GM18909 (cell line): ENCODE measurements around the gene RHBDL1.

ENCODE experiments used
- ATAC-seq: cut with Tn5 transposase; IDR thresholded peaks from one replicate; pipeline ENCODE4 v1.9.1; 2021; ENCODE audit warnings: mild to moderate bottlenecking; ENCODE audit not compliant: unreplicated experiment, poor library complexity

The RHBDL1 gene

DNA sequence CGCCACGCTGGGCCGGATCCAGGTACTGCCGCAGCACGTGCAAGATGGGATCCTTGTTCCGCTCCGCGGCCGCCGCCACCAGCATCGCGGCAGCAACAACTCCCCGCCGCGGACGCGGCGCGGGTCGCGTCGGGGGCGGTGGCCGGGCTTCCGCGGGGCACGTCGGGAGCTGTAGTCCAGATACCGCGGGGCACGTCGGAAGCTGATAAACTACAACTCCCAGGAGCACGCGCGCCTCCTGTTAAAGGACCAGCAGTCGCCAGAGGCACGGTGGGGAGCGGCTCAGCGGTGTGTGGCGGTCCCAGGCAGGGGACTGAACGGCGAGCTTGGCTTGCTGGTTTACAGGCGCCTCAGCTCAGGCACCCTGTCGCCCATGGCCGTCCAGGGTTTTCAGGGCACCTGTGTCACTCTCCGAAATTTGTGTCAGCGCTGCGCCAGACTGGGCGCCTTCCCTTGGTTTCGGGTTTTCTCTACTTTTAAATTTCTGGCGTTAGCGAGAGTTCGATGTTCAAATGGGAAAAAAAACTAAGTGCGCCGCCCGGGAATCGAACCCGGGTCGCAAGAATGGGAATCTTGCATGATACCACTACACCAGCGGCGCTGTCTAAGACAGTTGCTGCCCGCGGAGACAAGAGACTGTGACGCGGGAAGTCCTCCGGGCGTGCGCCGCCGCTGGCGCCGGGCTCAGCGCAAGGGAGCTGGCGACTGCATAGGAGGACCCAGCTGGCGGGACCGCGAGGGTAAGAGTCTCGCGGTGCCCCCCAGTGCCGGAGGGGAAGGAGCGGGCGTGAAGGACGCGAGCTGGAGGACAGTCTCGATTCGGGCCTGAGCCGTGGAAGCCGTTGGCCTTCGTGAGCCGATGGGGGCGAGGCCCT, 39.0 kb upstream of the RHBDL1 start, which contains the start of gene METTL26:
METTL26 (minus strand) TSS at position 100 of the 875 bp plus-strand sequence; CDS start at position 85, 15 bp downstream.
- peak; percentile 78 for ATAC-seq

DNA sequence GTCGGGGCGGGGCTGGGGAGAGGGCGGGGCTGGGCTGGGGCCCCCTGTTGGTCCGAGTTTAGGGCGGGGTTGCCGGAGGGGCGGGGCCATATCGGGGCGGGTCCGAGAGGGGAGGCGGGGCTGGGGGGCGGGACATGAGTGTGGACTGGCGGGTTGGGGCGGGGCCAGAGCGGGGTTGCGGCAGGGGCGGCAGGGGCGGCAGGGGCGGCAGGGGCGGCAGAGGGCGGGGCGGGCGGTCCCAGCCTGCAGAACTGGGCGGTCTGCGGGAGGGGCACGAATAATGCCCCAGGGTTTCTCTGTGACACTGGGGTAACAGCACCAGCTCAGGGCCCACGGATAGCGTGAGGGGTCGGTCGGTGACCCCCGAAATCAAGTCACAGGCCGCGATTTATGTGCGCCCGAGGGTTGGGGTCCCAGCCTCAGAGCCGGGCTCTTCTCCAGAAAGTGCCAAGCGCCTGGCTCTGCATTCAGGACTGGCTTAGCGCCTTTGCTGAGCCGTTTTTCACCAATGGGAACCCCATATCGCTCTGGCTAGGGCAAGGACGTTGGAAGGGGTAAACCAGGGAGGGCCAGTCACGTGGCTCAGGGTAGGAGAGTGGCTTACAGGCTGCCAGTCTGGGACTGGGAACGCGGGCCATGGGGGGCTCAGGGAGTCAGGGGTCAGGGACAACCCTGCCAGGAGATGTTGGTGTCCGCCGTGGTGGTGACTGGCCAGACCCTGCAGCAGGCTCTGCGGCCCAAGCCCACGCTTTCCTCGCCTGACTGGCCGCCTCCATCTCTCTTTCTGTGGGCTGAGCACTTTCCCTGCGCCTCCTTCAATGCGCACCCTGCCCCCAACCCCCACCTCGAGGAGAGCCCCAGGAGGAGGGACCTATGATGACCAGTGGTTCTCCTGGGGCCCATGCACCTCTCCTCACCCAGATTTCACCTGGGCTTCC, 38.1 kb upstream of the RHBDL1 start:
- ATAC-seq: no peak

DNA sequence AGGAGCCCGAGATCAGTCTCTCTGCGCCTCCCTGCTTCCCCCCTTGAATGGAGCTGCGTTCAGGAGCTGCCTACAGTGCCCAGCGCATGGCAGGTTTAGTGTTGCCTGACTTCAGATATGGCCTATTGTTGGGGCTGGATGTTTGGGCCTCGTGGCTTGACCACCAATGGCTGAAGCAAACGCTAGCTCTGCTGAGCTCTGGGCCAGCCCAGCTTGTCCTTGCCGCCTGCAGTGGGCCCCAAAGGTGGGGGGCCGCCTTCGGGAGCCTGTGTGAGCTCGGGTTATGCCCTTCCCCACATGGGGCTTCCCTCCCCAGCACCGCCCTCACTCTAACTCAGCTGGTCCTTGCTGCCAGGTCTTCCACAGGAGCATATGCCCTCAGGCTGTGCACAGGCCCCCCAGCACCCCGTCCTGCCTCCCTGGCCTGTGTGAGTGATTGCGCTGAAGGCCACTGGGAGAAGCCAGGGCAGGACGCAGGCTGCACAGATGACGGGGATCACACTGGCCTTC, 37.4 kb upstream of the RHBDL1 start:
- ATAC-seq: no peak

DNA sequence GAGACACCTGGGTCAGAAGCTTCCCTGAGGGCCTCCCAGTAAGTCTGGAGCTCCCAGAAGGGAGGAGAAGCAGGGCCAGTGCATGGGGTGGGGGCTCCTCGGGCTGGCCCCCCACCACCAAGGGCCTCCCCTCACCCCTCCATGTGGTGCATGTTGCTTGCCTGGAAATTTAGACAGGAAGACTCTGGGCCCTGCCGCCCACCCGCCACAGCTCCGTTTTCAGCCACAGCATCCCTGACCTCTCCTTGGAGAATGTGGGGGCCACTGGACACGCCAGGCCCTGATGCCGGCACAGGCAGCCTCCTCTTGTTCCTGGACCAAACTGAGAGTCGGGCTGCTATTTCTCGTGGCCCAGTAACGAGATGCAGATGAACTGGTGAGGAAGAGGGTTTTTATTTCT, 36.6 kb upstream of the RHBDL1 start:
- no peak for ATAC-seq

DNA sequence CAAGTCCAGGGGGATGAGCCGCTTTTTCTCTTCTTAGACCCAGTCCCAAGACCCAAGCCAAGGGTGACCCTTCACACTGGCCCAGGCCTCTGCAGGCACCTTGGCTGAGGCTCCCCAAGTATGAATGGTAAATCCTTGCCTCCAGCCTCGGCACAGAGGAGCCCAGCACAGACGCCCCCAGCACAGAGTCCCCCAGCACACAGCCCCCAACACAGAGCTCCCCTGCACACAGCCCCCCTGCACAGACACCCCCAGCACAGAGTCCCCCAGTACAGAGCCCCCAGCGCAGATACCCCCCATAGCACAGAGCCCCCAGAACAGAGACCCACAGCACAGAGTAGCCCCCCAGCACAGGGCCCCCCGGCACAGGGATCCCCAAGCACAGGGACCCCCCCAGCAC, 34.9 kb upstream of the RHBDL1 start:
- ATAC-seq: no peak

DNA sequence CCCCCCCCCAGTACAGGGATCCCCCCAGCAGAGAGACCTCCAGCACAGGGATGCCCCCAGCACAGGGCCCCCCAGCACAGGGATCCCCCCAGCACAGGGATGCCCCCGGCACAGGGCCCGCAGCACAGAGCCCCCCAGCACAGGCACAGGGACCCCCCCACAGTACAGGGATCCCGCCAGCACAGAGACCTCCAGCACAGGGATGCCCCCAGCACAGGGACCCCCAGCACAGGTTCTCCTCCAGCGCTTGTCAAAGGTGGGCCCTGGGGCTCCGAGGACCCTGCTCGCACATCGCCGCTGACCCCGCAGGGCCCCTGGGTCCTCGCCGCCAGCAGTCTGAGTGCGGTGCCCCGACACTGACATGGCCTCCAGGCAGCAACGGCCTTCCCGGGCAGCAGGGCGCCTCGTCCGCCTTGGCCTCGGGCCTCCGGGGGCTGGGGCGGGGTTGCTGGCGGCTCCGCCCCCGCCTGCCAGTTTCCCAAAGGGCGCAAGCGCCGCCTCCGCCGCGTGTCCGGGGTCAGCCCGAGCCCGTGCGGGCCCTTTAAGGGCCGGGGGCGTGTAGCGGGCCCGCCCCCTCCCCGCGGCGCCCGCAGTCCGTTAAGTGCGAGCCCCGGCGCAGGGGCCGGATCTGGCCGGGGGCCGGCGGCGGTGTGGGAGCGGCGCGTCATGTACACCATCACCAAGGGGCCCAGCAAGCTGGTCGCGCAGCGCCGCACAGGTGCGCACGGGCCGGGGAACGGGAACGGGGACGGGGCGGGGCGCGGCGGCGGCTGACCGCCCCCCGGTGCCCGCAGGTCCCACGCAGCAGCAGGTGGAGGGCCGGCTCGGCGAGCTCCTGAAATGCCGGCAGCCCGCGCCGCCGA, 33.9 kb upstream of the RHBDL1 start, which contains the start of gene MCRIP2:
MCRIP2 (plus strand) TSS at position 503 of the 863 bp plus-strand sequence; CDS start at position 667, 164 bp downstream.
- peak; percentile 50 for ATAC-seq

DNA sequence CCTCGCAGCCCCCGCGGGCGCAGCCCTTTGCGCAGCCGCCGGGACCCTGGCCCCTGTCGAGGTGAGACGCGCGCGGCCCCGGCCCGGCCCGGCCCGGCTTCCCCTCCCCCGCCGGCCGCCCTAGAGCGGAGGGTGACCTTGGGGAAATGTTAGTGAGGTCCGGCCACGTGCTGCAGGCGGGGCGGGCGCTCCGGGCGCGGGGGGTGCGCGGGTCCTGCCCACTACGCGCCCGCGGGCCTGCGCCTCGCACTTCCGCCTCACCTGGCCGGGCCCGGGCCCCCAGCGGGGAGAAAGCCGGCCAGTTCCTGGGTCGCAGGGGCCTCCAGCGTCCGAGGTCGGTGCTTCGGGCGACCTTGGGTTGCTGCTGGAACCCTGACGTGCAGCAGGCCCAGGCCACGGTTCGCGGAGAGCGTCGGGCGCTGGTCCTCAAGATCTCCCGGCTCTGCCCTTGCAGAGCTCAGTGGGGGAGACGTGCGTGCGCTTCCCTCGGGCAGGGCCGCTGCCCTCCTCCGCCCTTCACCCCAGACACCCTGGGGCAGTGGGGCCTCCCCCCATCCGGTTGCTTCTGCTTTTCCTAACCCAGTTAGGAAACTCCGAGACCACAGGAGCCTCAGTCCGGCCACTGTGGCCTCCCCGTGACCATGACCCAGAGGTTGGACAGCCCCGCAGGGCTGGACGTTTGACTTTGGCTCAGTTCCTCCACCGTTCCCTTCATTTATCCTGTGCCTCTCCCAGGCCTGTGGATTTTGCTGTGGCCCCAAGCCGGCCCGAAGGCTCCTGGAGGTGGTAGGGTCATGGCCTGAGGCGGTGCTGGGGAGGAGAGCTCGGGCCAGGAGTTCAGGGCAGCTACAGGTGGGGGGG, 33.1 kb upstream of the RHBDL1 start:
- ATAC-seq: peak; percentile 48

DNA sequence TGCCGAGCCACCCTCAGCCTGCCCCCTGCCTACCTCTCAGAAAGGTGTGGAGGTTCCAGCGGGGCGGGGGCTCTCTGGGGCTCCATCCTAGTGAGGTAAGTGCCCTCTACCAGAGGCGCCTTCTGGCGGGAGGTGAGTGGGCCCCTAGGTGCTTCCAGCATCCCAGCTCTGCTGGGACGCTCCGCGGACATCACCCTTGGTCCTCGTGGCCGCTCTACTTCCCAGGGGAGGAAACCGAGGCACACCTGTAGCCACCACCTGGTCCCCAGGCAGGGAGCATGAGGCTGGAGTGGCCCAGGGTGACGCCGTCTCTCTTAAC, 32.5 kb upstream of the RHBDL1 start:
- no peak for ATAC-seq

DNA sequence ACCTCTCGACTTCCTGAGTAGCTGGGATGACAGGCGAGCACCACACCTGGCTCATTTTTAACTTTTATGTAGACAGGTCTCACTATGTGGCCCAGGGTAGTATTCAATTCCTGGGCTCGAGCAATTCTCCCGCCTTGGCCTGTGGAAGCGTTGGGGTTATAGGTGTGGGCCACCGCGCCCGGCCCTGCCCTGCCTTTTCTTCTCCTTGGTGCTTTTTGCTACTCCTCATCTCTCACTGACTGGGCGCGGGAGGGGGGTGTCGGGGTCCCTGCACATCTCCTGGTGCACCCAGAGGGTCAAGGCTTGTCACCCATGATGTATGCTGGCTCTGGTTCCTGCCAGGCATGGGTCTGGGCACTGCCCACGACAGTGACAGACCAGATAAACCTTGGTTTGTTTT, 30.9 kb upstream of the RHBDL1 start:
- no peak for ATAC-seq

DNA sequence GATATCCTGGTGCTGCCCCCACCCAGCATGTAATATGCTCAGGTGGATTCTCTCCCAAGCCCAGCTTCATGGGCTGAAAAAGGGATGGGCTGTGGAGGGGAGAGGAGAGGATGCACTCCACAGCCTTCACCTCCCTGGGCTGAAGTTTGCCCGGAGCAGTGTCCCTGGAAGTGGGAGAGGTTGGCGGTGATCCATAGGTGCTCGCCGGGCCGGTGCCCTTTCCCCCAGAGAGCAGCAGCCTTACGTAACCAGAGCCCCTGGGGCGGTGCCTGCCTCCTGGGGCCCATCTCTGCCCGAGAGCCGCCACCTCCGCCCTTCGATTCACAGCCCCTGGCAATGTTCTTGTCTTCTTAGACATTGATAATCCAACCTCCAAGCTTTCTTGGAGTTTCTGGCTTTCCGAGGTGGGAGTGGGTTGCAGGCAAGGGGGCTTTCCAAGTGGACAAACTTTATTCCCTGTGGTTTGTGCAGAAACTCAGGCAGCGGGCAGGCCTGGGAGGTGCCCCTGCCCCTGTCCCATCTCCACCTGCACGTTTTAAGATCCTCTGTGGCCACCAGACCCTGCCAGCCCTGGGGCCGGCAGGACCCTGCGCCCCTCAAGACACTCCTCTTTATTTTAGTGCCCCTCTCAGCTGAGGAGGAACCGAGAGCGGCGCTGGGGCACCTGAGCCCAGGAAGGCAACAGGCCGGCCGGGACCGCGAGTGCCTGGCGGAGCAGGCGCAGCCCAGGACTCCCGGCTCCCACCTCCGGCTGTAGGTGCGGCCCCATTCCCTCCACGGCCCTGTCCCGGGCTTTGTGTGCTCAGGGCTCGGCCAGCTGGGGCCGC, 29.4 kb upstream of the RHBDL1 start:
- ATAC-seq: no peak

DNA sequence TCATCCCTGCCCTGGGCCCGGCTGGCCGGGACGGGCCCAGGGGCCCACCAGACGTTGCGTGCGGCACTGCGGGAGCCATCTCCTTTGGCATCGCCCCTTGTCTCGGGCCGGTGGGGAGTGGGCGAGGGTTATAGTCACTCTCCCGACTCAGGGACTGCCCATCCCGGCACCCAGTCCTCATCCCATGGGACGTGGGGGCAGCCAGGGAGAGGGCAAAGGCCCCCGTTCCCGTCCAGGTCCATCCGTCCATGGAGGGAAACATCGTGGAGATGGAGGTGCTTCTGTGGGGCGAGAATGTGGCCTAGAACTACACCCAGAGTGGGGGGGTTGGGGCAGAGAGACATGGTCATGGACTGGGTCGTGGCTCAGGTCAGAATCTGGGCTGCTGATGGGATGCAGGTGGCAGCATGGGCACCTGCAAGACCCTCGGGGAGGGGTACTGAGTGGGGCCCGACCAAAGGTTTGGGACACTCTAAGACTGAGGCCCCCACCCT, 28.7 kb upstream of the RHBDL1 start:
- ATAC-seq: no peak

DNA sequence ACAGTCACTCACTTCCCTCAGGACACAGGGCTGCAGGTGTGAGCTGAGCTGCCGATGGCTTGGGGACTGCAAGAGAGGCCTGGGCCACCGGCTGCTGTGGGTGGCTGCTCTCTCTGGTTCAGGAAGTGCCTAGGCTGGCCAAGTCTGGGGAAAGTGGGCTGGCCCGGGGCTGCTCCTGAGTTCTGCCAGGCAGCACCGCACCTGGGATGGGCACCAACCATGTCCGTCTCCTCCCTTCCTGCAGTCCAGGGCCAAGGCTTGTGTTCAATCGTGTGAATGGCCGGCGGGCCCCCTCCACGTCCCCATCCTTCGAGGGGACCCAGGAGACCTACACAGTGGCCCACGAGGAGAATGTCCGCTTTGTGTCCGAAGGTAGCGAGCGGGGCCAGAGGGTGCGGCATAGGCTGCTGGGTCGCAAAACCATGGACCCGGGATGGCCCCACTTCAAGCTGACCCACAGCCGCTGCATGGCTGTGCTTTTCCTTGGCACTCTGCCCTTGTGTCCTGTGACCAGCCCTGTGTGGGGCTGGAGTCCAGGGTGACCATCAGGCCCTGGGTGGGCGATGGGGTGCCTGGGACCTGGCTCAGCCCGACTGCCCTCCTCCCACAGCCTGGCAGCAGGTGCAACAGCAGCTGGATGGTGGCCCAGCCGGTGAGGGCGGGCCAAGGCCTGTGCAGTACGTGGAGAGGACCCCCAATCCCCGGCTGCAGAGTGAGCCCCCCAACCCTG, 28.1 kb upstream of the RHBDL1 start:
- no peak for ATAC-seq

DNA sequence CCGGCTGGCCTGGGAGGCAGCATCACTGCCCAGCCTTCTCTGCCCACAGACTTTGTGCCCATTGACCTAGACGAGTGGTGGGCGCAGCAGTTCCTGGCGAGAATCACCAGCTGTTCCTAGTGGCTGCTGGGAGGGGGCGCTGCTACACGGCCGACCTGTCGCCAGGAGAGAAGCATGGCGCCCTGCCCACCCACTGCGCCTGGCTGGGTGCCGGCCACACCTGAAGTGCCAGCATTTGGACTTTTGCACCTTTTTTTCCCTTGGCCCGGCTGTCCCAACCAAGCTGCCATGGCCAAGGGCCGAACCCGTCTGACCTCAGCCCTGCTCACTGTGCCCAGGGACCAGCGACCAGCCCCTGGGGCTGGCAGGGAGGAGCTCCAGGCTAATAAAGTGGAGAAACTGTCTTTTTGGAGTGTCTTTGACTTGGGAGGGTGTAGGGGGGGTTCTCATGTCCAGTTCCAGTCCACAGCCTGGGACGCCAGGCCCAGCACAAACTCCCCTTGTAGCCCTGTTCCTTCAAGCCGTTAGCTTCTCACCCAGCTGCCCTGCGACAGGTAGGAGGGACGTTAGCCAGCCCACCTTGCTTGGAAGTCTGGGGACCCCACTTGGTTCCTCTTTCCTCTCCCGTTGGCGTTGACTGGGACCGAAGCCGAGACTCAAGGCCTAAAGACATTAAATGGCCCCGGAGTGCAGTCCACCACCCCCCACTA, 27.2 kb upstream of the RHBDL1 start:
- no peak for ATAC-seq

DNA sequence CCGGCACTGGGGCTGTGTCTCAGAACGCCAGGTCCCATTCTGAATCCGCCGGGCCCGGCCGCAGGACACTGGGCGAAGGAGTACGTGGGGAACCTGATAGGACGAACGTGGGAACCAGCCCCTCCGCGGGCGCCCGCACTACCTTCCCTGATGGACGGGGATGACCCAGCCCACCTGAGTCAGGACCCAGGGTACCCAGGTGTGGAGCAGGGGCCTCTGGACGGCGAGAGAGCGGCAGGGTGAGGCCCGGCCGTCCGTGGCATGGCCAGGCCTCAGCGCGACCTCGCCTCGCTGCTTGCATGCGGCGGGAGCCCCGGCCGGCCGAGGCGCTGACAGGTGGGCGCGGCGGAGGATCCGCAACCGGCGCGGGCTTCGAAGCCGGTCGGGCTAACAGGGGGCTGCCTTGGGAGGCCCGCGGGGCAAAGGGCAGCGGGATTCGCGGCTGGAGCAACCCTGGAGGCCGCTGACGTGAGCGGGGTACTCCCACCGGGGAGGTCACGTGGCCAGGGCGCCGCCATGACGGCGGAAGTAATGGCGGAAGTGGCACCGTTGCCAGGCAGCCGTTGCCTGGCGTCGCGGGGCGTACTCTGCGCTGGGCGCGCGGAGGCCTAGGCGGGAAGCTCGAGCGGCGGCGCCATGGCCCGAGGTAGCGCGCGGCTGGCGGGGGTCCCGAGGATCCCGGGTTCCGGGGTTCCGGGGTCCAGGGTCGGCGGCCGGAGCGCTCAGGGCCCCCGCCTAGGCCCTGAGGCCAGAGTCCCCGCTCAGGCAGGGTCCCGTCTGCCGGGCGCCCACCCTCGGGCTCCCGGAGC, 26.5 kb upstream of the RHBDL1 start, which contains the start of gene WDR90:
WDR90 (plus strand) TSS at position 585 of the 809 bp plus-strand sequence; CDS start at position 637, 52 bp downstream.
- ATAC-seq: peak; percentile 75

DNA sequence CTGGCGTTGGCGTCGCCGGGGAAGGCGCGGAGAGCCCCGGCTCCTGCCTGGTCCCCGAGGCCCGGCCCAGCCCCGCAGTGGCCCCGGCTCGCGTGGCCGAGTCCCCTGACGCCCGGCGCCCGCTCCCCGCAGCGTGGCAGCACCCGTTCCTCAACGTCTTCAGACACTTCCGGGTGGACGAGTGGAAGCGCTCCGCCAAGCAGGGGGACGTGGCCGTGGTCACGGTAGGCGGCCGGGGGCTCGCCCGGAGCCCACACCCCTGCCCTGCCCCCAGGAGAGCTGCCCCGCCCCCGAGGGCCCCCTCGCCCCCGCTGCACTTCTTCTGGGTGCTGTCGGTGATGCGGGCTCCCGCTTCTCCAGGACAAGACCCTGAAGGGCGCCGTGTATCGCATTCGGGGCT, 25.8 kb upstream of the RHBDL1 start:
- peak; percentile 3 for ATAC-seq

DNA sequence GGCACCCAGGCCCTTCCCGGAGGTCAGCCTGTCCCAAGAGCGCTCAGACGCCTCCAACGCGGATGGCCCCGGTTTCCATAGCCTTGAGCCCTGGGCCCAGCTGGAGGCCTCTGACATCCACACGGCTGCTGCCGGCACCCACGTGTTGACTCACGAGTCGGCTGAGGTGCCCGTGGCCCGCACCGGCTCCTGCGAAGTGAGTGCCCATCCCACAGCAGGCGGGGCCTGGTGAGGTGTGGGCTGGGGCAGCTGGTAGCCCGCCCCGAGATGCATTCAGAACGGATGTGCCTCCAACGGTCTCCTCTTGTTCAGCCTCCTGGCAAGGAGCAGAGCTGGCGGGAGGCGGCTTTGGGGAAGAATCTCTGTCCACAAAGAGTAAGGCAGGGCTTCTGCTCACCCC, 23.6 kb upstream of the RHBDL1 start:
- no peak for ATAC-seq
